Ovary (tissue), 3 donors: ENCODE data around the gene CD1D.

Experiments used
- CTCF ChIP-seq, 3 donors: fragments of 450-650 bp in 2 of 3; fragments of 200-600 bp in 1 of 3; IDR thresholded peaks; one replicate each; pipeline versions ENCODE4 v1.5.1 to v1.8.0; 2016 to 2022; ENCODE audit warnings: antibody characterized with exemption in 3 of 3, mild to moderate bottlenecking in 1 of 3
- EP300 ChIP-seq: sonication (generic); formaldehyde crosslinking; IDR thresholded peaks from one replicate; pipeline ENCODE4 v1.6.1; 2017; ENCODE audit warnings: antibody characterized with exemption
- donor health status: DM: no; HTN: no; CAD: no.

GRCh38 chr1:158140764-158141192 is 39.9 kb upstream of the CD1D start:
- TF ChIP-seq CTCF (IDR thresholded peaks at IDR 0.05) (no peak), EP300 (no peak)
